Natural killer cell (primary cell): Measurements from ENCODE around the gene LAG3. TPM values are rescaled to one million over a fixed set of nuclear protein-coding genes. Genes with fewer than 3 reads are reported as not detected.
A peak's percentile ranks its signal among the peaks of the same experiment; 100 is the strongest.

Experiments used
- ATAC-seq, 3 donors: fragments of 150-1000 bp in 2 of 3; fragments of 200-7000 bp in 1 of 3; cut with Tn5 transposase; 1 replicate in 1 of 3; 2 replicates in 2 of 3; pipeline ENCODE4 v1.10.0; 2021; ENCODE audit warnings: mild to moderate bottlenecking in 2 of 3, moderate library complexity in 2 of 3
- DNase-seq, 2 donors: peaks; one replicate each; pipeline versions ENCODE4 v3.0.0 to v3.0.0-alpha.2; 2013 to 2021; ENCODE audit warnings: mixed read lengths in 1 of 2
- H3K27ac ChIP-seq: one replicate; pipeline ENCODE4 v1.5.1; 2013; ENCODE audit warnings: mild to moderate bottlenecking, low read length
- H3K27me3 ChIP-seq: one replicate; pipeline ENCODE4 v1.6.1; 2013; ENCODE audit warnings: low read length; ENCODE audit not compliant: control insufficient read depth, insufficient read depth
- H3K36me3 ChIP-seq: one replicate; pipeline ENCODE4 v1.6.1; 2013; ENCODE audit warnings: low read length; ENCODE audit not compliant: control insufficient read depth, insufficient read depth
- H3K4me1 ChIP-seq: one replicate; pipeline ENCODE4 v1.6.1; 2013; ENCODE audit warnings: low read length; ENCODE audit not compliant: control insufficient read depth, insufficient read depth
- H3K4me3 ChIP-seq: one replicate; pipeline ENCODE4 v1.5.1; 2013; ENCODE audit warnings: low read length
- H3K9me3 ChIP-seq: one replicate; pipeline ENCODE4 v1.6.1; 2013; ENCODE audit warnings: low read length; ENCODE audit not compliant: control insufficient read depth, insufficient read depth
- H3K27ac Mint-ChIP-seq, 2 donors: one replicate each; pipeline ENCODE4 v1.8.0; 2022; ENCODE audit warnings: mild to moderate bottlenecking in 2 of 2, mixed read lengths in 2 of 2, moderate library complexity in 1 of 2
- H3K27me3 Mint-ChIP-seq, 2 donors: one replicate each; pipeline ENCODE4 v1.8.0; 2022; ENCODE audit warnings: low read depth in 2 of 2, mixed read lengths in 2 of 2
- H3K36me3 Mint-ChIP-seq: one replicate; pipeline ENCODE4 v1.8.0; 2022; ENCODE audit warnings: mixed read lengths
- H3K4me1 Mint-ChIP-seq, 2 donors: one replicate each; pipeline ENCODE4 v1.8.0; 2022; ENCODE audit warnings: mixed read lengths in 2 of 2
- H3K4me3 Mint-ChIP-seq: one replicate; pipeline ENCODE4 v1.8.0; 2022; ENCODE audit warnings: mild to moderate bottlenecking, moderate library complexity, mixed read lengths
- H3K9me3 Mint-ChIP-seq, 2 donors: one replicate each; pipeline ENCODE4 v1.8.0; 2022; ENCODE audit warnings: mixed read lengths in 2 of 2
- WGBS: methylation state at CpG from one replicate; pipeline ENCODE4 v1.1.7; 2013; ENCODE audit warnings: missing lambda C conversion rate; ENCODE audit not compliant: insufficient coverage; 5-methylcytosine and 5-hydroxymethylcytosine counted together
- intact Hi-C: fragments of 100-400 bp; cut with micrococcal nuclease; formaldehyde crosslinking; loops from one replicate; pipeline ENCODE4 v1.14.2; 2022
- total RNA-seq, 4 donors: library from RNA; stranded (reverse); fragments of 120-200 nt in 1 of 4; gene quantifications; one replicate each; pipeline versions ENCODE4 v1.2.3 to v1.2.4, GENCODE V29; 2013 to 2022
- TF ChIP-seq, protein P1 (sequence below): fragments of 200-600 bp; IDR thresholded peaks from one replicate; pipeline ENCODE4 v1.8.0; 2022; ENCODE audit warnings: antibody characterized with exemption

The LAG3 gene
- total RNA-seq, 3 donors from 2014 or later (not counting 1 experiment from before 2014, with no cell fraction given), result 0.36 to 7.6 (median 0.78) TPM

DNA sequence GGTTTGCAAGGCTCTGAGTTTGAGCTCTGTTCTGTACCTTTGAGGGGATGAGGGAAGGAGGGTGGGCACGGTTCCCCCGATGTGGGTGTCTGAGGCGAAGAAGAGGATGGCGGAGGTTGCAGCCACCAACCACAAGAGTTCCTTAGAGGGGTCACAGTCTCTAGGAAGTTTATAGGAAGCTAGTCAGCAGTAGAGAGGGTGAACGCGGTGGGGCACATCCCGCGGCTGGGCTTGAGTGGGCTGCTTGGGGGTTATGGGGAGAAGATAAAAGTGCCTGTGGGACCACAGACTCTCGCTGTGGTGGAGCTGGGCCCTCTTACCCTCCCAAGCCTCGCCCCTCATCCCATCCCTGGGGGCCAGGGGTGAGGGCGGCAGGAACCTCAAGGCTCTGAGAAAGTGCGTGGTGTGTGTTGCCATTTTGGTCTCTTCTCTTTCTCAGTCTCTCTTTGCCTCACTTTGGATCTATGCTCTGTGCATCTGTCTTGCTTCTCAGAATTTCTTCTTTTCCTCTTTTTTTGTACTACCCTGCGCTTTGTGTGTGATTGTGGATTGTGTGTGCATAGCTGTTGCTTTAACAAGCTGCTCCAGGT lies 19.7 kb downstream of the LAG3 start:
- ATAC-seq, result peak in 1 of 3 donors; percentile 30
- peaks cover 0 to 21% of the 10 kb centered on the region in 2 donors for H3K4me1 Mint-ChIP-seq
- intact Hi-C loops, result no loop called here
- Histone ChIP-seq H3K27me3 (peaks cover 3% of the 10 kb centered on the region), H3K27ac (no peak overlapping the region), H3K36me3 (no peaks in the 10 kb centered on the region), H3K9me3 (no peaks in the 10 kb centered on the region), H3K4me3 (no peak overlapping the region), H3K4me1 (peaks cover 20% of the 10 kb centered on the region)
- peak in 1 of 2 donors; percentile 41 for DNase-seq
- TF ChIP-seq, protein P1, sequence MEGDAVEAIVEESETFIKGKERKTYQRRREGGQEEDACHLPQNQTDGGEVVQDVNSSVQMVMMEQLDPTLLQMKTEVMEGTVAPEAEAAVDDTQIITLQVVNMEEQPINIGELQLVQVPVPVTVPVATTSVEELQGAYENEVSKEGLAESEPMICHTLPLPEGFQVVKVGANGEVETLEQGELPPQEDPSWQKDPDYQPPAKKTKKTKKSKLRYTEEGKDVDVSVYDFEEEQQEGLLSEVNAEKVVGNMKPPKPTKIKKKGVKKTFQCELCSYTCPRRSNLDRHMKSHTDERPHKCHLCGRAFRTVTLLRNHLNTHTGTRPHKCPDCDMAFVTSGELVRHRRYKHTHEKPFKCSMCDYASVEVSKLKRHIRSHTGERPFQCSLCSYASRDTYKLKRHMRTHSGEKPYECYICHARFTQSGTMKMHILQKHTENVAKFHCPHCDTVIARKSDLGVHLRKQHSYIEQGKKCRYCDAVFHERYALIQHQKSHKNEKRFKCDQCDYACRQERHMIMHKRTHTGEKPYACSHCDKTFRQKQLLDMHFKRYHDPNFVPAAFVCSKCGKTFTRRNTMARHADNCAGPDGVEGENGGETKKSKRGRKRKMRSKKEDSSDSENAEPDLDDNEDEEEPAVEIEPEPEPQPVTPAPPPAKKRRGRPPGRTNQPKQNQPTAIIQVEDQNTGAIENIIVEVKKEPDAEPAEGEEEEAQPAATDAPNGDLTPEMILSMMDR, result no peak
- peaks cover 40 to 59% of the 10 kb centered on the region in 2 donors for H3K27me3 Mint-ChIP-seq
- H3K27ac Mint-ChIP-seq, result no peak overlapping the region
- peak overlapping the region; percentile 28 for H3K4me3 Mint-ChIP-seq
- H3K36me3 Mint-ChIP-seq, result no peaks in the 10 kb centered on the region
- WGBS, result 11% methylated on average over 10 of the region's 13 CpGs
- no peaks in the 10 kb centered on the region for H3K9me3 Mint-ChIP-seq

DNA sequence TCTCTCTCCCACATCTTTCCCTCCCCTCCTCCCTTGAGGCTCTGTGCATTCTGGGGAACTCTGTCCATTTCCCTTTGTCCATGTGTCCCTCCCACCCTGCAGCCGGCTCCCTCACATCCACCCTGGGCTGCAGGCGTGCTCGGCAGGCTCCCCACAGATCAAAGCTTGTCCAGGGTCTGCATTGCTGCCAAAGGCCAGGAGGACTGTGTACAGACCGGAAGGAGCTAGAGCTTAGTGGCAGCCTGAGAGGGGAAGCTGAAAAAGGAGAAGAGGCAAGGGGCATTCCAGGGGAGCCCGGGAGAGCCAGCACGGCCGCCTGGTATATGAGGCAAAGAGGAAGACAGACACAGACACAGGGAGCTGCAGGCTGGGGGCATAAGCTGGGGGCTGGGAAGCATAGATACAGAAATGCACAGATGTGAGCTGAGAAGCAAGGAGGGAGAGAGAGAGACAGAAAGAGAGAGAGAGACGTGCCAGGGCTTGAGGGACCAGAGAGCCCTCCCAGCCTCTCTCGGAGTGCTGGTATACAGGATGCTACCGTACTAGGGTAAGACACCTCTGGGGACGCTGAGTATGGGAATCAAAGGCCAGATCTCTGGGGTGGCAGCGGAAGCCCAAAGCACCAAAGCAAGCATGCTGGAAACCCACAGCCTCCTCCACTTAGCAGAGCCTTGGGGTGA lies 20.3 kb downstream of the LAG3 start:
- WGBS, result 18% methylated on average over 12 of the region's 12 CpGs
- Mint-ChIP-seq H3K4me3 (peak overlapping the region; percentile 22), H3K27ac (no peak overlapping the region), H3K36me3 (no peaks in the 10 kb centered on the region), H3K4me1 (peaks cover 0 to 21% of the 10 kb centered on the region in 2 donors), H3K9me3 (no peaks in the 10 kb centered on the region), H3K27me3 (peaks cover 40 to 61% of the 10 kb centered on the region in 2 donors)
- peak in 2 of 3 donors; percentile 59 to 68 for ATAC-seq
- intact Hi-C loops, result no loop called here
- DNase-seq, result peak in 1 of 2 donors; percentile 73
- H3K9me3 ChIP-seq, result no peaks in the 10 kb centered on the region
- H3K27me3 ChIP-seq, result peaks cover 3% of the 10 kb centered on the region
- H3K27ac ChIP-seq, result no peak overlapping the region
- peaks cover 20% of the 10 kb centered on the region for H3K4me1 ChIP-seq
- TF ChIP-seq, protein P1, result no peak
- no peaks in the 10 kb centered on the region for H3K36me3 ChIP-seq
- no peak overlapping the region for H3K4me3 ChIP-seq

DNA sequence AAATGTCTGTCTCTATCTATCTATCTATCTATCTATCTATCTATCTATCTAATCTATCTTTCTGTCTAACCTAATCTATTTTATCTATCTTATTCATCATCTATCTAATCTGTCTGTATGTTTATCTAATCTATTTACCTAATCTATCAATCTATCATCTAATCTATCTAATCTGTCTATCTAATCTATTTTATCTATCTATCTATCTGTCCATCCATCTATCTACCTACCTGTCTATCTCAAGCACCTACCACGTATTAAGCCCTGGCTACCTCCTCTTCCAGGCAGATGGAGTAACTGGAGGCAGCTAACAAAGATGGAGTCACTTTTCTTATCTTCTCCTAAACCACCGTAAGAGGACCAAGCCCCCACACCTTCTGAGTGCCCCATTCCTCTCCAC lies 22.8 kb downstream of the LAG3 start:
- no peak overlapping the region for H3K4me3 Mint-ChIP-seq

More for the DNA sequence above, 22.8 kb downstream of the LAG3 start:
- no peak overlapping the region for H3K4me3 ChIP-seq
- H3K36me3 ChIP-seq, result no peaks in the 10 kb centered on the region
- Mint-ChIP-seq H3K9me3 (no peaks in the 10 kb centered on the region), H3K36me3 (no peaks in the 10 kb centered on the region), H3K27ac (no peak overlapping the region), H3K27me3 (peaks cover 28 to 53% of the 10 kb centered on the region in 2 donors), H3K4me1 (peaks cover 0 to 13% of the 10 kb centered on the region in 2 donors)
- H3K9me3 ChIP-seq, result no peaks in the 10 kb centered on the region
- 93% methylated on average over 2 of the region's 2 CpGs for WGBS
- no peak overlapping the region for H3K27ac ChIP-seq
- H3K27me3 ChIP-seq, result peaks cover 3% of the 10 kb centered on the region
- H3K4me1 ChIP-seq, result peaks cover 16% of the 10 kb centered on the region
- TF ChIP-seq, protein P1, result no peak
- ATAC-seq (no peak), DNase-seq (no peak)
- intact Hi-C loops, result no loop called here
